BLaER1 (cell line): ENCODE measurements around the gene NR2F1-AS1.

Experiments used
- H3K27ac ChIP-seq: shearing (Covaris generic); formaldehyde crosslinking; 2 replicates; pipeline ENCODE4 v1.8.1; 2022
- H3K27me3 ChIP-seq: shearing (Covaris generic); formaldehyde crosslinking; 2 replicates; pipeline ENCODE4 v1.8.1; 2022
- H3K36me3 ChIP-seq: shearing (Covaris generic); formaldehyde crosslinking; 2 replicates; pipeline ENCODE4 v1.8.1; 2022
- H3K4me1 ChIP-seq: shearing (Covaris generic); formaldehyde crosslinking; 2 replicates; pipeline ENCODE4 v1.8.1; 2022
- H3K4me2 ChIP-seq: shearing (Covaris generic); formaldehyde crosslinking; 2 replicates; pipeline ENCODE4 v1.8.1; 2022
- H3K4me3 ChIP-seq: shearing (Covaris generic); formaldehyde crosslinking; 2 replicates; pipeline ENCODE4 v1.8.1; 2022
- H3K9ac ChIP-seq: shearing (Covaris generic); formaldehyde crosslinking; 2 replicates; pipeline ENCODE4 v1.8.1; 2022
- H3K9me3 ChIP-seq: shearing (Covaris generic); formaldehyde crosslinking; 2 replicates; pipeline ENCODE4 v1.8.1; 2022
- H4K20me1 ChIP-seq: shearing (Covaris generic); formaldehyde crosslinking; 2 replicates; pipeline ENCODE4 v1.8.1; 2022
- Cebpa-rat ChIP-seq: shearing (Covaris generic); IDR thresholded peaks from 2 replicates; pipeline ENCODE4 v1.8.1; 2022

The NR2F1-AS1 gene

DNA sequence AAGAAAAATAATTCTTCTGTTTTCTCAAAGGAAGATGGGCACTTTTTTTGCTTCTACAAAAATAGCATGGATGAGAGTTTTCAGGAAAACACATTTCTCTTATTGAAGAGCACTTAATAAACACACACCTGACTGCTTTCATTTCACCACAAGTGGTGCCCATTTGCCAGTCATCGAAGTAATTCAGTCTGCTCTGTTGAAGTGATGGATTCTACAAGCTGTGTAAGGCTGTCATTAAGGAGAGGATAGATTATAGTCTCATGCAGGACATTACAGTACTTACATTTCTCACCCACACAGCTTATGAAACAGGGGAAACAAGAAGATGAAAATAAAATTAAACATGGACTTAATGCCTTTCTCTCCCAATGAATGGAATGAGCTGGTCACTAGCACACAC is 165.2 kb downstream of the NR2F1-AS1 start:
- no peaks in the 10 kb centered on the region for H3K4me1 ChIP-seq
- H3K36me3 ChIP-seq: no peaks in the 10 kb centered on the region
- H3K27me3 ChIP-seq: no peaks in the 10 kb centered on the region
- H4K20me1 ChIP-seq: no peaks in the 10 kb centered on the region
- H3K4me2 ChIP-seq: no peak overlapping the region
- H3K27ac ChIP-seq: no peak overlapping the region
- no peak overlapping the region for H3K4me3 ChIP-seq
- no peaks in the 10 kb centered on the region for H3K9me3 ChIP-seq
- H3K9ac ChIP-seq: no peak overlapping the region
- no peak for TF ChIP-seq Cebpa-rat

DNA sequence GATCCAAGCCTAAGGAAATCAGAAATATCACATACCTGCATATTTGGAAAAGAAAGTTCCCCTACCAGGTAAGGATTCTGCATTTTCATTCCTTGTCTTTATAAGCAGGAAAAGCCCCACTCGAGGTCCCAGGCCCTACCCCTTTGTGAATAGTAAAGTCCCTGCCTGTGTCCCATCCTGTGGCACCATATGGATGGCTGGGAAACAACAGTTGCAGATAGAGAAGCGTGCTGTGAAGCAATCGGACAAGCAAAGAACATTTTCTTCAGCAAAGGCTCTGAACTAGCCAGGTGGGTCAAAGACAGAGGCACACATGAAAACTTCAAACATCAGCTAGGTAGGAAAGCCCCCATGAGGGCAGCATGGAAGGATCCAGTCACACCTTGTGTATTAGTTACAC is 169.3 kb downstream of the NR2F1-AS1 start:
- Histone ChIP-seq H3K4me2 (no peak overlapping the region), H3K27me3 (no peaks in the 10 kb centered on the region), H3K36me3 (no peaks in the 10 kb centered on the region), H4K20me1 (no peaks in the 10 kb centered on the region), H3K4me1 (no peaks in the 10 kb centered on the region), H3K9ac (no peak overlapping the region), H3K4me3 (no peak overlapping the region), H3K9me3 (no peaks in the 10 kb centered on the region), H3K27ac (no peak overlapping the region)
- TF ChIP-seq Cebpa-rat: no peak

DNA sequence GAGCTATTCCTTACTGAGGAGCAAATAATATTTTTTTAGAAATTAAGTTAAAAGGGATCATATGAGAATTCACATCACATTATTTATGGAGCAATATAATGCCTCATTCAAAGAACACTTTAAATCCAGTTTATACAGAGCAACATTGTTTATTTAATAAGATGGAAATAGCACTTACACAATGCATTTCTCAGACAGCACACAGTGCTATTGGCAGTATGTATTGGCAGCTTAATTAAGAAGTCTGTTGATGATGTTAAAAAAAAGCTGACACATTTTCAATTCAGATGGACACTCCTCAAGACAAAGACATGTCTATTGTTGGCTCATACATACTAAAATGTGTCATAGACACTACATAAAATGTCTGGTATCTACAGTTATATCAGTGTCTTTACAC is 171.3 kb downstream of the NR2F1-AS1 start:
- TF ChIP-seq Cebpa-rat: no peak
- Histone ChIP-seq H3K4me1 (no peaks in the 10 kb centered on the region), H3K4me2 (no peak overlapping the region), H3K36me3 (no peaks in the 10 kb centered on the region), H3K27me3 (no peaks in the 10 kb centered on the region), H3K9me3 (no peaks in the 10 kb centered on the region), H4K20me1 (no peaks in the 10 kb centered on the region), H3K27ac (no peak overlapping the region), H3K9ac (no peak overlapping the region), H3K4me3 (no peak overlapping the region)

DNA sequence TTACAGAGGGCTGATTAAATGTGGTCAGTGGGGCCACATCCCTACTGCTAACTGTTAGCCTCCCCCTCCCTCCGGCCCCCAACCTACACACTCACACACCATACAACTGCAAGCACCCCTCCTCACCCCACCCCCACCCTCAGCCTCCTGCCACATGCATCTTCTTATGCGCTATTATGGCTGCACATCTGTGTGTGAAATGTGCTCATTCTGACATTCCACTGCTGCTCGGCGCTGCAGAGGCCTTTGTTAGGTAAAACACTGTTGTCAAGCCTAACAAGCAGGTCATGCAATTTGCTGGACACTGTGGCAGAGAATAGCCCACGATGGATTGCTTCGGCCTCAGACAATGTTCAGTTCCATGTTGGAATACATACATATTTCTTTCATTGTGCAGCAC is 173.6 kb downstream of the NR2F1-AS1 start:
- Histone ChIP-seq H3K4me2 (no peak overlapping the region), H3K9me3 (no peaks in the 10 kb centered on the region), H3K27ac (no peak overlapping the region), H3K36me3 (no peaks in the 10 kb centered on the region), H3K4me3 (no peak overlapping the region), H4K20me1 (no peaks in the 10 kb centered on the region), H3K4me1 (no peaks in the 10 kb centered on the region), H3K27me3 (no peaks in the 10 kb centered on the region), H3K9ac (no peak overlapping the region)
- no peak for TF ChIP-seq Cebpa-rat

DNA sequence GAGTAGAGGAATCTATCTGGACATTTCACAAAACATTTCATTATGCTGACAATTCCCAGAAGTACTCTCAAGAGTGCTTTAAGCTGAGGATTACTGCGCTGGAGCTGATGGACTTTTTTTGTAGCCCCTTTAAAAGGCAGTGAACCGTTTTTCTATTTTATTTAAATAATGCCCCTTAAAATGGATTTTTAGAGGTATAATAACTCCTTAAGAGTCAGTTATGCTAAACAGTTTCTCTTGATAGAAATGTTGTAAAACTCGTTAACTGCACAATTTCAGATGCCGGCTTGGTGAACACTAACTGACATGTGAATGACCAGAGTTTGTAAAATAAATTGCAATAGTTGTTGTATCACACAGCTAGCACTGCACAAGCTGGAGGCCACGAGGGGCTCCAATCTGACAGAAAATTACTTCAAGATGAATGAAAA is 174.0 kb downstream of the NR2F1-AS1 start:
- TF ChIP-seq Cebpa-rat: no peak
- Histone ChIP-seq H4K20me1 (no peaks in the 10 kb centered on the region), H3K4me1 (no peaks in the 10 kb centered on the region), H3K36me3 (no peaks in the 10 kb centered on the region), H3K9ac (no peak overlapping the region), H3K4me2 (no peak overlapping the region), H3K27ac (no peak overlapping the region), H3K4me3 (no peak overlapping the region), H3K27me3 (no peaks in the 10 kb centered on the region), H3K9me3 (no peaks in the 10 kb centered on the region)

DNA sequence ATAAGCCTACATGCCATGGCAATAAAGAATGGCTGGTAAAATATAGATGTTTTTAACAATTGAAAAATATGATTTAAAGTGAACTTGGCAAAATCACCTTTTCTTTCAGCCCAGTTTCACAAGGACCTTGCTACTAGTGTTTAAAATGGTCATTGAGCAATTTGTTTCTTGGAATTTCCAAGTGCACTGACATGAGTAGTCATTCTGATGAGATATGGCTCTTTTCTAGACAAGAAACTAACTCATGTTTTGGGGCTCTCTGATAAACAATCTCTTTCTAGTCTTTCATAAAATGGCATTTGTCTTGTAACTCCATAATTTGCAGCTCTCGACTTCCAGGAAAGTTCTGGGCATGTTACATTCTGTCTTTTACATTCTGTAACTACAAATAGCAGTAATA is 176.8 kb downstream of the NR2F1-AS1 start:
- H3K4me2 ChIP-seq: no peak overlapping the region
- H3K9me3 ChIP-seq: no peaks in the 10 kb centered on the region
- no peak overlapping the region for H3K9ac ChIP-seq
- H4K20me1 ChIP-seq: no peaks in the 10 kb centered on the region
- no peaks in the 10 kb centered on the region for H3K36me3 ChIP-seq
- no peak overlapping the region for H3K4me3 ChIP-seq
- TF ChIP-seq Cebpa-rat: no peak
- H3K27me3 ChIP-seq: no peaks in the 10 kb centered on the region
- no peak overlapping the region for H3K27ac ChIP-seq
- no peaks in the 10 kb centered on the region for H3K4me1 ChIP-seq

DNA sequence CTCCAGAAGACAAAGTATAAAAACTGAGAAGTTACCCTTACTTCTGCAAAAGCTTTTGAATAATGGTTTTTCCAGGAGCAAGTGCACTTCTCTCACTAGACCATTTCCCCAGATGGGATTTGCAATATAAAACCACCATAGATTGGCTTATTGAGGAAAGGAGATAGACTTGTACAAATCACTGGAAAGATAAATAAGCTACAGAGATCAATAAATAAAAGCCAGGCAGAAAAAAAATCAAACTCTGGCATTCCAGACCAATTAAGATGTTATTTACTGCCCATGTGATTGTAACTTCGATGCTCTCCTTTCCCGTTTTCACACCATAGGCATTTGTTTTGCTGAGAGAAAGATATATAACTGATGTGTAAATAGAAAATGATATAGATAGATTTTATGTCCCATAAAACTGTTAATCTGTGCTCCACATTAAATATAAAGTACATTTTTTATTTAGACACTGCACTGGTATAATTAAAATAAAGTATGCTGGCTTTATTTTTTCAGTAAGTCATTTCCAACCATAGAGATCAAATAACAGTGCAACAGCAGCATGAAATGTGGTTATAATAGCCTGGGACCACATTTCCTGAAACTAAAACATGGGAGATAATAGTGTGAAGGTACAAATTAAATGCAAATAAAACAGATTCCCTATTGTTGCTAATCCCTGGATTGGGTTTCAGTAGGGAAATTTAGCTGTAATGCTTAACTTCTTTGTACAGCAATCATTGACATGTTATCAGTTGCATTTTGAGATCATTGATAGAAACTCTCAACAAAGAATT is 177.7 kb downstream of the NR2F1-AS1 start:
- Histone ChIP-seq H3K27me3 (no peaks in the 10 kb centered on the region), H3K4me2 (no peak overlapping the region)

DNA sequence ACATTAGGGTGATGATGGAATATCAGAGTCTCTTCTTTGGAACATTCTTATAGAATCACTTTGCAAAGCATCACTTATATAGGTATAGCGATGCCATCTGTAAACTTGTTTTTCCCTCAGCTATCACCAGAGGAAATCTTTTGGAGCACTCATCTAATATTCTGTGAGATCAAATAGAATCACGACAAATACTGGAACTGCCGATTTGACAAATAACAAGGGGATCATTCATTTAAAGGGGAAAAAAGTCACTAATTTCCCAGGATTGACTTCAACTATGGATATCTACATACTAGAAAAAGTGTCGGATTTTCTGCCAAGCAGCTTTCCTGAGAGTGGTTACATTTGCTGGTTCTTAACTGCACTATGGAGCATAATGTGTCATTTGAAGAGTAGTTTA is 178.6 kb downstream of the NR2F1-AS1 start:
- no peak for TF ChIP-seq Cebpa-rat
- no peak overlapping the region for H3K9ac ChIP-seq
- H3K27ac ChIP-seq: no peak overlapping the region
- no peaks in the 10 kb centered on the region for H3K4me1 ChIP-seq
- H3K4me3 ChIP-seq: no peak overlapping the region
- H4K20me1 ChIP-seq: no peaks in the 10 kb centered on the region
- H3K4me2 ChIP-seq: no peak overlapping the region
- H3K27me3 ChIP-seq: no peaks in the 10 kb centered on the region
- no peaks in the 10 kb centered on the region for H3K9me3 ChIP-seq
- H3K36me3 ChIP-seq: no peaks in the 10 kb centered on the region

More for the DNA sequence above, 177.7 kb downstream of the NR2F1-AS1 start:
- Histone ChIP-seq H3K36me3 (no peaks in the 10 kb centered on the region), H3K9me3 (no peaks in the 10 kb centered on the region), H3K9ac (no peak overlapping the region), H4K20me1 (no peaks in the 10 kb centered on the region), H3K4me3 (no peak overlapping the region), H3K27ac (no peak overlapping the region), H3K4me1 (no peaks in the 10 kb centered on the region)
- no peak for TF ChIP-seq Cebpa-rat

DNA sequence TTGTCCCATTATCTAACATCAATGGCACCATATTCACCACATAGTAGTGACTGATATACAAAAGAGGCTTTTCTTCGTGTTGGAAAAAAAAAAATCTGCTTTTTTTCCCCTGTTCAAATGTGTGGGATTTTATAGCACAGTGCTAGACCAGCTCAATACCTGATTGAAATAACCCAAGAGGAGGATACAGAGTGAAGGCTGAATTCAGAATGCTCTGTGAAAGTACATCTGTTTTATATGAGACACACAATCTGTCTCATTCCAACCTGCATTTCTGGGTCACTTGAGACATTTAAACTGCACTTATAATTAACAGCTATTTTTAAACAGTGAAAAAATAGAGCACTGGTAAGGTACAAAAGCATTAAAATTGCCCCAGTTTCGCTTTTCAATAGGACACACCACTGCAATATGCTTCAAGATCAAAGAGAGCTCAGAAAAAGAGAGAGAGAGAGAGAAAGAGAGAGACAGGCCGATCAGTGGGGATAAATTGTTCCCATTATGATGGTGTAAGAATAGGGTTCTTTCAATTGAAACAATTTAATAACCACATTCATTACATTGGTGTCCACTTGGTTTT is 179.3 kb downstream of the NR2F1-AS1 start:
- TF ChIP-seq Cebpa-rat: no peak
- Histone ChIP-seq H3K4me3 (no peak overlapping the region), H3K4me1 (no peaks in the 10 kb centered on the region), H3K27me3 (no peaks in the 10 kb centered on the region), H3K27ac (no peak overlapping the region), H4K20me1 (no peaks in the 10 kb centered on the region), H3K4me2 (no peak overlapping the region), H3K9me3 (peaks cover 3% of the 10 kb centered on the region; the same call in 1 of the 2 replicates), H3K36me3 (no peaks in the 10 kb centered on the region), H3K9ac (no peak overlapping the region)

DNA sequence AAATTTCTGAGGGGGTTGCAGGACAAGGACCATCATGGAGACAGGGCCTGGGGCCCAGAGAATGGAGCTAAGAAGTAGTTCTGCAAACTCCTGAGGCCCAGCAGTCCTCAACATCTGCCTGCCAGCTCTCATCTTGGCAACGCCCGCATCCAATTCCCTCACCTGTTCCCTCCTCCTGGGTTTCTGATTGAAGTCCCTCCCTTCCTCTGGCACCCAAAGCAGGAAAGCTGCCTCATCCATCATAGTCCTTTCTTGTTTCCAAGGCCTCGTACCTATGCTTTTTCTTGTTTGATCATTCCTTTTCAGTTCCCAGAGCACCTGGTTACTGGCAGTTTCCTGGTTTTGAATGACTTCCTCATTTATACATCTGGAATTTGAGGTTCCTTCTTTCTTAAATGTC is 181.3 kb downstream of the NR2F1-AS1 start:
- no peaks in the 10 kb centered on the region for H3K27me3 ChIP-seq
- H3K36me3 ChIP-seq: no peaks in the 10 kb centered on the region
- H3K27ac ChIP-seq: no peak overlapping the region
- H3K4me3 ChIP-seq: no peak overlapping the region
- H3K9ac ChIP-seq: no peak overlapping the region
- TF ChIP-seq Cebpa-rat: no peak
- H3K4me1 ChIP-seq: no peaks in the 10 kb centered on the region
- no peak overlapping the region for H3K4me2 ChIP-seq
- H3K9me3 ChIP-seq: peaks cover 11% of the 10 kb centered on the region
- H4K20me1 ChIP-seq: no peaks in the 10 kb centered on the region
